Measurements from ENCODE around the gene MTMR2. TPM values are rescaled to one million over a fixed set of nuclear protein-coding genes. Genes with fewer than 3 reads are reported as not detected.

Gene MTMR2
- total RNA-seq, 3 donors from 2014 or later (not counting 1 experiment from before 2014, with no cell fraction given): 21.7 to 22.5 (median 21.8) TPM

GRCh38 chr11:95792700-95793099, 131.2 kb downstream of the MTMR2 start:
- Mint-ChIP-seq H3K9me3 (no peaks in the 10 kb centered on the region), H3K4me3 (no peak overlapping the region), H3K4me1 (peaks cover 57 to 60% of the 10 kb centered on the region in 2 donors), H3K36me3 (no peaks in the 10 kb centered on the region), H3K27ac (no peak overlapping the region), H3K27me3 (ENCODE audit: low read depth in 2 of 2) (no peaks in the 10 kb centered on the region)
- intact Hi-C loops (cut with micrococcal nuclease): loop anchor here (5.0 to 10.0 kb wide), 2 partner anchors 710 to 1298 kb away; partner anchors contain the start of genes ANKRD49 and MRE11
- ATAC-seq: no peak
- peaks cover 11% of the 10 kb centered on the region for H3K4me1 ChIP-seq (ENCODE audit: control insufficient read depth, insufficient read depth, low read length)
- no peak overlapping the region for H3K4me3 ChIP-seq (ENCODE audit: low read length)
- TF ChIP-seq CTCF (IDR thresholded peaks at IDR 0.05): no peak
- no peaks in the 10 kb centered on the region for H3K36me3 ChIP-seq (ENCODE audit: control insufficient read depth, insufficient read depth, low read length)
- no peak overlapping the region for H3K27ac ChIP-seq (ENCODE audit: low read length)
- 89% methylated on average over 7 of the region's 7 CpGs for WGBS (ENCODE audit: insufficient coverage)
- no peaks in the 10 kb centered on the region for H3K9me3 ChIP-seq (ENCODE audit: control insufficient read depth, insufficient read depth, low read length)
- H3K27me3 ChIP-seq (ENCODE audit: control insufficient read depth, insufficient read depth, low read length): no peaks in the 10 kb centered on the region
- DNase-seq: no peak

DNA sequence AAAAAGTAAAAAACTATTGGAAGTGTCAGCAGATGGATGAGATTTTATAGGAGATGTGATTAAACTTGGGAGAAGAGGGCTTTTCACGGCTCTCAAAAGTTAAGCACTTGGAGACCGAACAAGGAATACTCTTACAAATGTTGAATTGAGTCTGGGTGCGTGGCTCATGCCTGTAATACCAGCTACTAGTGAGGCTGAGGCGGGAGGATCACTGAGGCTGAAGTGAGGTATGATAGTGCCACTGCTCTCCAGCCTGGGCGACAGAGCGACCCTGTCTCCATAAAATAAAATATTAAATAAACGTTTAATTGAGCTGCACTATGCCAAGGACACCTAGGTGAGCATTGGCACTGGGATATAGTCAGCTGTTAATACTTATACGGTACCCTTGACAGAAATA, 131.7 kb downstream of the MTMR2 start:
- intact Hi-C loops (cut with micrococcal nuclease): loop anchor here (5.0 to 10.0 kb wide), 2 partner anchors 710 to 1297 kb away; partner anchors contain the start of genes ANKRD49 and MRE11
- WGBS (ENCODE audit: insufficient coverage): 92% methylated on average over 7 of the region's 8 CpGs
- Mint-ChIP-seq H3K27ac (peak overlapping the region; percentile 100), H3K4me1 (peaks cover 57 to 60% of the 10 kb centered on the region in 2 donors), H3K9me3 (no peaks in the 10 kb centered on the region), H3K4me3 (peak overlapping the region; percentile 100), H3K36me3 (no peaks in the 10 kb centered on the region), H3K27me3 (ENCODE audit: low read depth in 2 of 2) (no peaks in the 10 kb centered on the region)
- no peak for DNase-seq
- no peak overlapping the region for H3K4me3 ChIP-seq (ENCODE audit: low read length)
- H3K9me3 ChIP-seq (ENCODE audit: control insufficient read depth, insufficient read depth, low read length): no peaks in the 10 kb centered on the region
- no peaks in the 10 kb centered on the region for H3K27me3 ChIP-seq (ENCODE audit: control insufficient read depth, insufficient read depth, low read length)
- no peaks in the 10 kb centered on the region for H3K36me3 ChIP-seq (ENCODE audit: control insufficient read depth, insufficient read depth, low read length)
- H3K4me1 ChIP-seq (ENCODE audit: control insufficient read depth, insufficient read depth, low read length): peaks cover 11% of the 10 kb centered on the region
- no peak overlapping the region for H3K27ac ChIP-seq (ENCODE audit: low read length)
- no peak for ATAC-seq
- no peak for TF ChIP-seq CTCF (IDR thresholded peaks at IDR 0.05)

- Mint-ChIP-seq H3K4me1 (peaks cover 57 to 60% of the 10 kb centered on the region in 2 donors), H3K27me3 (ENCODE audit: low read depth in 2 of 2) (no peaks in the 10 kb centered on the region), H3K9me3 (no peaks in the 10 kb centered on the region), H3K4me3 (peak overlapping the region; percentile 100), H3K36me3 (no peaks in the 10 kb centered on the region), H3K27ac (peak overlapping the region; percentile 100)
- intact Hi-C loops (cut with micrococcal nuclease): loop anchor here (2.0 to 10.0 kb wide), 3 partner anchors 709 to 1297 kb away; partner anchors contain the start of genes ANKRD49 and MRE11
- DNase-seq: no peak
- peak overlapping the region; percentile 84 for H3K4me3 ChIP-seq (ENCODE audit: low read length)
- peaks cover 11% of the 10 kb centered on the region for H3K4me1 ChIP-seq (ENCODE audit: control insufficient read depth, insufficient read depth, low read length)
- TF ChIP-seq CTCF (IDR thresholded peaks at IDR 0.05): no peak
- no peaks in the 10 kb centered on the region for H3K9me3 ChIP-seq (ENCODE audit: control insufficient read depth, insufficient read depth, low read length)
- no peak overlapping the region for H3K27ac ChIP-seq (ENCODE audit: low read length)
- H3K27me3 ChIP-seq (ENCODE audit: control insufficient read depth, insufficient read depth, low read length): no peaks in the 10 kb centered on the region
- 67% methylated on average over 8 of the region's 8 CpGs for WGBS (ENCODE audit: insufficient coverage)
- ATAC-seq: no peak
- H3K36me3 ChIP-seq (ENCODE audit: control insufficient read depth, insufficient read depth, low read length): peaks cover 4% of the 10 kb centered on the region
Measured at GRCh38 chr11:95791709-95792033, 132.2 kb downstream of the MTMR2 start.

Data from natural killer cell (primary cell).